OCI-LY3 (cell line): Measurements from ENCODE around the gene ADARB1.

Source experiments
- H2AFZ ChIP-seq: fragments of 200-600, 300-600 bp; shearing (Covaris generic); 2 replicates; pipeline ENCODE4 v1.6.0; 2014; ENCODE audit warnings: antibody characterized with exemption, low read depth, low read length
- H3K27ac ChIP-seq: fragments of 200-600, 300-600 bp; sonication (generic); 2 replicates; pipeline ENCODE4 v1.5.1; 2014; ENCODE audit warnings: mild to moderate bottlenecking, low read length, moderate library complexity, mixed read lengths
- H3K27me3 ChIP-seq: fragments of 200-600, 300-600 bp; sonication (generic); 2 replicates; pipeline ENCODE4 v1.6.1; 2014; ENCODE audit warnings: low read depth, low read length, mixed read lengths
- H3K36me3 ChIP-seq: fragments of 200-600, 300-600 bp; sonication (generic); replicated peaks from 2 replicates; pipeline ENCODE3; 2014; ENCODE audit warnings: low read depth, low read length, mixed read lengths
- H3K4me1 ChIP-seq: fragments of 300-600, 200-600 bp; sonication (generic); 2 replicates; pipeline ENCODE4 v1.6.1; 2014; ENCODE audit warnings: low read length, mixed read lengths
- H3K4me2 ChIP-seq: fragments of 200-600, 300-600 bp; sonication (generic); 2 replicates; pipeline ENCODE4 v1.6.1; 2014; ENCODE audit warnings: low read length, mixed read lengths
- H3K4me3 ChIP-seq: fragments of 300-600, 200-600 bp; sonication (generic); 2 replicates; pipeline ENCODE4 v1.5.1; 2014; ENCODE audit warnings: antibody characterized with exemption, mild to moderate bottlenecking, low read length, moderate library complexity
- H3K79me2 ChIP-seq: fragments of 300-600, 200-600 bp; shearing (Covaris generic); 2 replicates; pipeline ENCODE4 v1.6.1; 2014; ENCODE audit warnings: mild to moderate bottlenecking, low read length, mixed read lengths
- H3K9ac ChIP-seq: fragments of 300-600, 200-600 bp; shearing (Covaris generic); 2 replicates; pipeline ENCODE4 v1.6.0; 2014; ENCODE audit warnings: mild to moderate bottlenecking, low read length, moderate library complexity
- H3K9me3 ChIP-seq: fragments of 200-600, 300-600 bp; shearing (Covaris generic); 2 replicates; pipeline ENCODE4 v1.6.1; 2014; ENCODE audit warnings: low read length, mixed read lengths; ENCODE audit not compliant: insufficient read depth
- H4K20me1 ChIP-seq: fragments of 200-600, 300-600 bp; sonication (generic); 2 replicates; pipeline ENCODE4 v1.6.1; 2016; ENCODE audit warnings: low read length, mixed read lengths; ENCODE audit not compliant: insufficient read depth
- CTCF ChIP-seq: fragments of 200-600, 300-600 bp; sonication (generic); IDR thresholded peaks from 2 replicates; pipeline ENCODE4 v1.5.1; 2014; ENCODE audit warnings: antibody characterized with exemption, low read length, low read depth
- EZH2phosphoT487 ChIP-seq: fragments of 200-600 bp; shearing (Covaris generic); IDR thresholded peaks from 2 replicates; pipeline ENCODE4 v1.6.1; 2018; ENCODE audit warnings: antibody characterized with exemption, mixed run types, low read depth

The ADARB1 gene

GRCh38 chr21:45030682-45031570, 43.5 kb upstream of the ADARB1 start:
- H3K9me3 ChIP-seq = no peaks in the 10 kb centered on the region
- no peaks in the 10 kb centered on the region for H3K79me2 ChIP-seq
- no peak for TF ChIP-seq CTCF
- TF ChIP-seq EZH2phosphoT487 = no peak
- H2AFZ ChIP-seq = no peak overlapping the region
- no peak overlapping the region for H3K4me3 ChIP-seq
- no peaks in the 10 kb centered on the region for H4K20me1 ChIP-seq
- 0 out of 2 replicates have a peak, but pooled peaks cover 2% of the 10 kb centered on the region for H3K27me3 ChIP-seq
- H3K4me1 ChIP-seq = no peaks in the 10 kb centered on the region
- H3K27ac ChIP-seq = no peak overlapping the region
- H3K9ac ChIP-seq = no peak overlapping the region
- H3K36me3 ChIP-seq = no peaks in the 10 kb centered on the region
- H3K4me2 ChIP-seq = no peak overlapping the region

- no peaks in the 10 kb centered on the region for H3K9me3 ChIP-seq
- no peak overlapping the region for H3K4me3 ChIP-seq
- TF ChIP-seq EZH2phosphoT487 (no peak), CTCF (no peak)
- no peak overlapping the region for H3K27ac ChIP-seq
- H3K27me3 ChIP-seq = 0 out of 2 replicates have a peak, but pooled peaks cover 2% of the 10 kb centered on the region
- no peaks in the 10 kb centered on the region for H4K20me1 ChIP-seq
- no peak overlapping the region for H2AFZ ChIP-seq
- H3K4me2 ChIP-seq = no peak overlapping the region
- H3K4me1 ChIP-seq = no peaks in the 10 kb centered on the region
- no peaks in the 10 kb centered on the region for H3K36me3 ChIP-seq
- no peak overlapping the region for H3K9ac ChIP-seq
- no peaks in the 10 kb centered on the region for H3K79me2 ChIP-seq
Measured at GRCh38 chr21:45031571-45032191, 42.7 kb upstream of the ADARB1 start.

GRCh38 chr21:45032332-45032731, 42.0 kb upstream of the ADARB1 start:
- Histone ChIP-seq H4K20me1 (no peaks in the 10 kb centered on the region), H3K4me2 (no peak overlapping the region), H3K4me3 (no peak overlapping the region), H3K9me3 (no peaks in the 10 kb centered on the region), H3K27ac (no peak overlapping the region), H3K79me2 (no peaks in the 10 kb centered on the region), H3K9ac (no peak overlapping the region), H2AFZ (no peak overlapping the region), H3K27me3 (0 out of 2 replicates have a peak, but pooled peaks cover 2% of the 10 kb centered on the region), H3K4me1 (no peaks in the 10 kb centered on the region), H3K36me3 (no peaks in the 10 kb centered on the region)
- TF ChIP-seq EZH2phosphoT487 = no peak
- TF ChIP-seq CTCF = no peak

- H3K4me3 ChIP-seq = no peak overlapping the region
- H2AFZ ChIP-seq = no peak overlapping the region
- no peak overlapping the region for H3K9ac ChIP-seq
- H3K36me3 ChIP-seq = no peaks in the 10 kb centered on the region
- no peaks in the 10 kb centered on the region for H3K79me2 ChIP-seq
- H3K4me2 ChIP-seq = no peak overlapping the region
- no peaks in the 10 kb centered on the region for H3K4me1 ChIP-seq
- H3K27ac ChIP-seq = no peak overlapping the region
- H3K9me3 ChIP-seq = no peaks in the 10 kb centered on the region
- TF ChIP-seq CTCF (no peak), EZH2phosphoT487 (no peak)
- H3K27me3 ChIP-seq = 0 out of 2 replicates have a peak, but pooled peaks cover 2% of the 10 kb centered on the region
- H4K20me1 ChIP-seq = no peaks in the 10 kb centered on the region
Measured at GRCh38 chr21:45032977-45033710, 41.2 kb upstream of the ADARB1 start.
